ENCODE results near the gene ASCC3. TPM values are rescaled to one million over a fixed set of nuclear protein-coding genes. Genes with fewer than 3 reads are reported as not detected.

The ASCC3 gene
- total and polyA plus RNA-seq, 4 donors = 12.8 to 32.7 (median 16.4) TPM

- TF ChIP-seq NR2F2 (IDR thresholded peaks at IDR 0.05) (no peak), FOXA1 (IDR thresholded peaks at IDR 0.05) (no peak), SP1 (IDR thresholded peaks at IDR 0.05) (no peak), FOXA2 (IDR thresholded peaks at IDR 0.05) (no peak), RAD21 (IDR thresholded peaks at IDR 0.05) (no peak)
- TF ChIP-seq, protein P1, sequence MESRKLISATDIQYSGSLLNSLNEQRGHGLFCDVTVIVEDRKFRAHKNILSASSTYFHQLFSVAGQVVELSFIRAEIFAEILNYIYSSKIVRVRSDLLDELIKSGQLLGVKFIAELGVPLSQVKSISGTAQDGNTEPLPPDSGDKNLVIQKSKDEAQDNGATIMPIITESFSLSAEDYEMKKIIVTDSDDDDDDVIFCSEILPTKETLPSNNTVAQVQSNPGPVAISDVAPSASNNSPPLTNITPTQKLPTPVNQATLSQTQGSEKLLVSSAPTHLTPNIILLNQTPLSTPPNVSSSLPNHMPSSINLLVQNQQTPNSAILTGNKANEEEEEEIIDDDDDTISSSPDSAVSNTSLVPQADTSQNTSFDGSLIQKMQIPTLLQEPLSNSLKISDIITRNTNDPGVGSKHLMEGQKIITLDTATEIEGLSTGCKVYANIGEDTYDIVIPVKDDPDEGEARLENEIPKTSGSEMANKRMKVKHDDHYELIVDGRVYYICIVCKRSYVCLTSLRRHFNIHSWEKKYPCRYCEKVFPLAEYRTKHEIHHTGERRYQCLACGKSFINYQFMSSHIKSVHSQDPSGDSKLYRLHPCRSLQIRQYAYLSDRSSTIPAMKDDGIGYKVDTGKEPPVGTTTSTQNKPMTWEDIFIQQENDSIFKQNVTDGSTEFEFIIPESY (IDR thresholded peaks at IDR 0.05) = no peak
- DNase-seq (ENCODE audit: low spot score) = no peak
- Histone ChIP-seq H3K27ac (ENCODE audit: low read depth in 1 of 2, low read length in 2 of 2) (no peak overlapping the region), H3K4me1 (ENCODE audit: control insufficient read depth in 4 of 4, insufficient read depth in 4 of 4, low read length in 3 of 4) (peaks cover 3 to 19% (median 5%) of the 10 kb centered on the region in 4 donors), H3K27me3 (ENCODE audit: control insufficient read depth in 4 of 4, insufficient read depth in 4 of 4, low read length in 3 of 4) (peaks cover 7 to 66% (median 26%) of the 10 kb centered on the region in 4 donors), H3K9ac (ENCODE audit: low read depth in 1 of 2, low read length in 2 of 2) (no peak overlapping the region), H3K9me3 (ENCODE audit: control insufficient read depth in 4 of 4, low read length in 3 of 4) (peaks cover 0 to 17% (median 5%) of the 10 kb centered on the region in 4 donors), H3K36me3 (ENCODE audit: control insufficient read depth in 4 of 4, insufficient read depth in 3 of 4, low read depth in 1 of 4, low read length in 3 of 4) (no peaks in the 10 kb centered on the region), H3K4me3 (ENCODE audit: low read depth in 1 of 3, low read length in 3 of 3) (no peak overlapping the region)
- WGBS = 11% methylated on average over 46 of the region's 46 CpGs
Observed at GRCh38 chr6:100464162-100464851, 416.8 kb downstream of the ASCC3 start.

GRCh38 chr6:100463630-100464161, 417.4 kb downstream of the ASCC3 start:
- peaks cover 0 to 12% (median 3%) of the 10 kb centered on the region in 4 donors for H3K9me3 ChIP-seq (ENCODE audit: control insufficient read depth in 4 of 4, low read length in 3 of 4)

More at GRCh38 chr6:100463630-100464161, 417.4 kb downstream of the ASCC3 start:
- TF ChIP-seq HNF4G (IDR thresholded peaks at IDR 0.05) (no peak), FOXA1 (IDR thresholded peaks at IDR 0.05) (no peak), TAF1 (conservative IDR thresholded peaks at IDR 0.05) (no peak), RAD21 (IDR thresholded peaks at IDR 0.05) (no peak), RXRA (IDR thresholded peaks at IDR 0.05) (no peak), HNF4A (conservative IDR thresholded peaks at IDR 0.05) (no peak), GABPA (IDR thresholded peaks at IDR 0.05 in 1 of 2, conservative IDR thresholded peaks at IDR 0.05 in 1 of 2) (no peak)
- TF ChIP-seq, protein P2, sequence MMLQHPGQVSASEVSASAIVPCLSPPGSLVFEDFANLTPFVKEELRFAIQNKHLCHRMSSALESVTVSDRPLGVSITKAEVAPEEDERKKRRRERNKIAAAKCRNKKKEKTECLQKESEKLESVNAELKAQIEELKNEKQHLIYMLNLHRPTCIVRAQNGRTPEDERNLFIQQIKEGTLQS (IDR thresholded peaks at IDR 0.05) = no peak
- TF ChIP-seq, protein P3, sequence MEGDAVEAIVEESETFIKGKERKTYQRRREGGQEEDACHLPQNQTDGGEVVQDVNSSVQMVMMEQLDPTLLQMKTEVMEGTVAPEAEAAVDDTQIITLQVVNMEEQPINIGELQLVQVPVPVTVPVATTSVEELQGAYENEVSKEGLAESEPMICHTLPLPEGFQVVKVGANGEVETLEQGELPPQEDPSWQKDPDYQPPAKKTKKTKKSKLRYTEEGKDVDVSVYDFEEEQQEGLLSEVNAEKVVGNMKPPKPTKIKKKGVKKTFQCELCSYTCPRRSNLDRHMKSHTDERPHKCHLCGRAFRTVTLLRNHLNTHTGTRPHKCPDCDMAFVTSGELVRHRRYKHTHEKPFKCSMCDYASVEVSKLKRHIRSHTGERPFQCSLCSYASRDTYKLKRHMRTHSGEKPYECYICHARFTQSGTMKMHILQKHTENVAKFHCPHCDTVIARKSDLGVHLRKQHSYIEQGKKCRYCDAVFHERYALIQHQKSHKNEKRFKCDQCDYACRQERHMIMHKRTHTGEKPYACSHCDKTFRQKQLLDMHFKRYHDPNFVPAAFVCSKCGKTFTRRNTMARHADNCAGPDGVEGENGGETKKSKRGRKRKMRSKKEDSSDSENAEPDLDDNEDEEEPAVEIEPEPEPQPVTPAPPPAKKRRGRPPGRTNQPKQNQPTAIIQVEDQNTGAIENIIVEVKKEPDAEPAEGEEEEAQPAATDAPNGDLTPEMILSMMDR (IDR thresholded peaks at IDR 0.05; ENCODE audit: low read depth, low read length, missing input control) = no peak
- TF ChIP-seq, protein P4, sequence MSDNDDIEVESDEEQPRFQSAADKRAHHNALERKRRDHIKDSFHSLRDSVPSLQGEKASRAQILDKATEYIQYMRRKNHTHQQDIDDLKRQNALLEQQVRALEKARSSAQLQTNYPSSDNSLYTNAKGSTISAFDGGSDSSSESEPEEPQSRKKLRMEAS (IDR thresholded peaks at IDR 0.05) = no peak
- TF ChIP-seq, protein P1 (IDR thresholded peaks at IDR 0.05) = no peak
- Histone ChIP-seq H3K27ac (ENCODE audit: low read depth in 1 of 2, low read length in 2 of 2) (no peak overlapping the region), H3K4me3 (ENCODE audit: low read depth in 1 of 3, low read length in 3 of 3) (no peak overlapping the region), H3K27me3 (ENCODE audit: control insufficient read depth in 4 of 4, insufficient read depth in 4 of 4, low read length in 3 of 4) (peaks cover 6 to 65% (median 25%) of the 10 kb centered on the region in 4 donors), H3K4me1 (ENCODE audit: control insufficient read depth in 4 of 4, insufficient read depth in 4 of 4, low read length in 3 of 4) (peaks cover 3 to 19% (median 5%) of the 10 kb centered on the region in 4 donors), H3K9ac (ENCODE audit: low read depth in 1 of 2, low read length in 2 of 2) (no peak overlapping the region), H3K36me3 (ENCODE audit: control insufficient read depth in 4 of 4, insufficient read depth in 3 of 4, low read depth in 1 of 4, low read length in 3 of 4) (no peaks in the 10 kb centered on the region)
- DNase-seq (ENCODE audit: low spot score) = no peak
- WGBS = 15% methylated on average over 24 of the region's 24 CpGs

Measured in liver (tissue), 9 donors.